ENCODE data around the gene MKRN3. TPM values are rescaled to one million over a fixed set of nuclear protein-coding genes. Genes with fewer than 3 reads are reported as not detected.
"Not testable (repeated sequence)": the region's sequence is repeated elsewhere in the genome, so short reads cannot be mapped to it uniquely, and the experiment has no call there.

MKRN3 gene
- polyA plus RNA-seq, 1 donor: 5.8 TPM

- no peak for DNase-seq (ENCODE audit: low read depth)
These were observed 22.8 kb downstream of the MKRN3 start for GRCh38 chr15:23588268-23588667.

- DNase-seq (ENCODE audit: low read depth): no peak
These were observed 23.5 kb downstream of the MKRN3 start for GRCh38 chr15:23589012-23589411.

- no peak for DNase-seq (ENCODE audit: low read depth)
These were observed 28.8 kb downstream of the MKRN3 start for GRCh38 chr15:23594252-23594770.

- no peak for DNase-seq (ENCODE audit: low read depth)
These were observed 29.9 kb downstream of the MKRN3 start for GRCh38 chr15:23595368-23595767.

- no peak for DNase-seq (ENCODE audit: low read depth)
These were observed 31.3 kb downstream of the MKRN3 start for GRCh38 chr15:23596736-23597135.

GRCh38 chr15:23597278-23597677 is 31.8 kb downstream of the MKRN3 start:
- DNase-seq (ENCODE audit: low read depth): not testable (repeated sequence)

GRCh38 chr15:23599053-23599452 is 33.6 kb downstream of the MKRN3 start:
- DNase-seq (ENCODE audit: low read depth): no peak

GRCh38 chr15:23602124-23602523 is 36.6 kb downstream of the MKRN3 start:
- DNase-seq (ENCODE audit: low read depth): no peak

GRCh38 chr15:23606226-23606625 is 40.8 kb downstream of the MKRN3 start:
- DNase-seq (ENCODE audit: low read depth): no peak

- no peak for DNase-seq (ENCODE audit: low read depth)
These were observed 51.1 kb downstream of the MKRN3 start for GRCh38 chr15:23616536-23616935.

Other genes starting within 250 kb of the MKRN3 start
- not detected for gene GOLGA6L26, start 231.5 kb upstream of the MKRN3 start, polyA plus RNA-seq (ENCODE audit: insufficient read length)
- 0.92 TPM for gene GOLGA8S, start 210.9 kb upstream of the MKRN3 start, polyA plus RNA-seq (ENCODE audit: insufficient read length)
- gene GOLGA6L2, start 118.4 kb upstream of the MKRN3 start, polyA plus RNA-seq (ENCODE audit: insufficient read length): not detected
- gene MAGEL2, start 82.2 kb downstream of the MKRN3 start, polyA plus RNA-seq (ENCODE audit: insufficient read length): 19.6 TPM
- gene NDN, start 121.6 kb downstream of the MKRN3 start, polyA plus RNA-seq (ENCODE audit: insufficient read length): 198 TPM